GM12865 (cell line): Measurements from ENCODE around the gene SV2A.
A peak's percentile ranks its signal among the peaks of the same experiment; 100 is the strongest.

Source experiments
- DNase-seq: peaks from one replicate; pipeline ENCODE4 v3.0.0; 2010; ENCODE audit warnings: low read depth
- H3K4me3 ChIP-seq: 2 replicates; pipeline ENCODE4 v1.5.1; 2011; ENCODE audit warnings: mild to moderate bottlenecking, low read depth, low read length, control low read depth
- TF ChIP-seq, protein P1 (sequence below): IDR thresholded peaks from 2 replicates; pipeline ENCODE4 v1.5.1; 2011; ENCODE audit warnings: low read length, control low read depth, low read depth, inconsistent platforms; ENCODE audit not compliant: insufficient read depth; ENCODE audit errors: missing control alignments

The SV2A gene

DNA sequence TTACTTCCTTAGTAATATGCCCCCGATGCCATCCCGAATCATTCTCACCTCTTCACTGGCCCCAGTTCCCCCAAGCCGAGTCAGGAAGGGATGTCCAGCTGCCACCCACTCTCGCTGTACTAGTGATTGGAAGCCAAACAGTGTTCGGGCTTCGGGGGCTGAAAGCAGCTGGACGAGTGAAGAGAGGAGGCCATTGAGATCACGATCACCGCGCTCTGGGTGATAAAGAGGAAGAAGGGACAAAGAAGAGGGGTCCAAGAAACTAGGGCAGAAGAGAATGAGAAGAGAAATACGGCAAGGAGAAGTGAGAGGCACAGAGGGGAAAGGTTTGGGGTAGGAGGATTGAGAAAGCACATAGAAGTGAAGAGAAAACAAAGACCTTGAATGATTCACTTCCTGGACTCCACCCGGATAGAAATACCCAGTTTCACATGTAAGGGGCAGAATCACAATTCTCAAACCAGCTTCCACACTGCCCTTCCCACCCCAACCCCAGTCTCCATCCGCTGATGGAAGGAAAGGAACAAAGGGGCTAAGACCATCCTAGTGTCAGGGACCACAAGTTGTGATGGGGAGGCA lies 13.7 kb upstream of the SV2A start:
- TF ChIP-seq, protein P1, sequence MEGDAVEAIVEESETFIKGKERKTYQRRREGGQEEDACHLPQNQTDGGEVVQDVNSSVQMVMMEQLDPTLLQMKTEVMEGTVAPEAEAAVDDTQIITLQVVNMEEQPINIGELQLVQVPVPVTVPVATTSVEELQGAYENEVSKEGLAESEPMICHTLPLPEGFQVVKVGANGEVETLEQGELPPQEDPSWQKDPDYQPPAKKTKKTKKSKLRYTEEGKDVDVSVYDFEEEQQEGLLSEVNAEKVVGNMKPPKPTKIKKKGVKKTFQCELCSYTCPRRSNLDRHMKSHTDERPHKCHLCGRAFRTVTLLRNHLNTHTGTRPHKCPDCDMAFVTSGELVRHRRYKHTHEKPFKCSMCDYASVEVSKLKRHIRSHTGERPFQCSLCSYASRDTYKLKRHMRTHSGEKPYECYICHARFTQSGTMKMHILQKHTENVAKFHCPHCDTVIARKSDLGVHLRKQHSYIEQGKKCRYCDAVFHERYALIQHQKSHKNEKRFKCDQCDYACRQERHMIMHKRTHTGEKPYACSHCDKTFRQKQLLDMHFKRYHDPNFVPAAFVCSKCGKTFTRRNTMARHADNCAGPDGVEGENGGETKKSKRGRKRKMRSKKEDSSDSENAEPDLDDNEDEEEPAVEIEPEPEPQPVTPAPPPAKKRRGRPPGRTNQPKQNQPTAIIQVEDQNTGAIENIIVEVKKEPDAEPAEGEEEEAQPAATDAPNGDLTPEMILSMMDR, result no peak
- no peak for DNase-seq
- no peak overlapping the region for H3K4me3 ChIP-seq

DNA sequence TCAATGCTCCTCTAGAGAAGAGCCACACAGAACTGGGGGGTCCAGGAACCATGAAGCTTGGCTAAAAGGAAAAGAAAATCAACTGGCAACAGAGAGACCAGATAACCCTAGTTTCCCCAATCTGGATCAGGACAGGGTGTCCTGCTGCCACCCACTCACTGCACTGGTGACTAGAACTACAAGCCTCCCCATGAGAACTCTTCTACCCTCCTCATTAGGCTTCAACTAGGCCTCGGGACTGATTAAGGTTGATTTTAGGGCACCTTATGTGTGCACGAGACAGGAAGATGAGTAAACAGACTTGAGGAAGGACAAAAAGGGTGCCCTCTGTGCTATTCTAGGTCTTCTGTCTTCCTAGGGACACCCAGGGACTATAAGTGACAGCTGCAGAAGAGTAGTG lies 12.2 kb upstream of the SV2A start:
- no peak for DNase-seq
- TF ChIP-seq, protein P1, result no peak
- no peak overlapping the region for H3K4me3 ChIP-seq

DNA sequence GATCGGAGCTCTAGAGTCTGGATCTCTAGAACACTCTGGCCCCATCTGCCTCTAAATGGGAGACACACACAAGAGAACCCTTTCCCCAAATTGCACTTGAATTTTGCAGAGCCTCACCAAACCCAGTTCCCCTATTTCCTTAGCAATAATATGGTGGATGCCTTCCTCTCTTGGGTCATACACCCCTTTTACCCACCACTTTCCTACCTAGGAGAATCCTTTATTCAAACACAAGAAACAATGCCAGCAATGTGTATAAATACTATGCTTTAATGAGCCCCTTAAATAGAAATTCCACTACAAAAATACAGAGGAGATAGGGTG lies 10.7 kb upstream of the SV2A start:
- no peak for DNase-seq
- peak overlapping the region; percentile 98 for H3K4me3 ChIP-seq
- TF ChIP-seq, protein P1, result no peak

DNA sequence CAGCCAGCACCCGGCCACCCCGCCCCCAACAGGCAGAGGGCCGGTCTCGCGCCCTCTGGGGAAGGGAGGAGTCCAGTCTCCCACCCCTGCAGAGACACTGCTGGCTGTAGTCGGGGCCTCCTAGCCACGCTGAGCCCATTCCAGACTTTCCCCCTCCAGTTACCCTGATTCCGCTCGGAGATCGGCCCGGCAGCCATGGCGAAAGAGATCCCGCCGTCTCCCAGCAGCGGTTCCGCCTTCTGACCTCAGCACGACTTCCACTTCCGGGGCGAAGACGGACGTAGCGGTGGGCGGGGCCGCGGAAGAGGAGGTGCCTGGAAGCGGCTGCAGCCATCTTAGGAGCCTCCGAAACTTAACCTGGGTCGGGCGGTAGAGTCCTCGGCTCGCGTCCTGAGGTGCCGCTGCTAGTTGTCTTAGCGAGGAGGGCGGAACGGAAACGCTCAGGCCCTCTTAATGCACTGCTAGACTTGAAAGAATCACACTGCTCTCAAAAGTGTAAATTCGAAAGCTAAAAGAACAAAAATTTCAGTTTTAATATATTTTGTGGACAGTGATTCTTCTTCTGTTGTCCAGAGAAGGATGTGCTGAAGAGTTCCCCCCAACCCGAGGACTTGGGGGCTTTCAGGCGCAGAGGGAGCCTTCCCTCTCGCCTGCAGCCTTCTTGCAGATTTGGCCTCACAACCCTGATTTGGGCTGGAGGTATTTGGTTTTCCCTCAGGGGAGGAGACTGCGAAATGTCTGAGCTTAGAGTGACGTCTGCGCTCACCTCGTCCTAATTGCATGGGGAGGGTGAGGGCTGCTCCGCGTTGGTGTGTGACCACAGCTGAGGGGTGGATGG lies 10.1 kb upstream of the SV2A start, which contains the start of gene SF3B4:
Gene SF3B4, minus strand, starts transcription at position 241 of the 838 bp plus-strand sequence. Its CDS starts 44 bp downstream, at position 197.
- TF ChIP-seq, protein P1, result no peak
- H3K4me3 ChIP-seq, result peak within 1 kb of the TSS; percentile 98
- DNase-seq, result peak; percentile 97

DNA sequence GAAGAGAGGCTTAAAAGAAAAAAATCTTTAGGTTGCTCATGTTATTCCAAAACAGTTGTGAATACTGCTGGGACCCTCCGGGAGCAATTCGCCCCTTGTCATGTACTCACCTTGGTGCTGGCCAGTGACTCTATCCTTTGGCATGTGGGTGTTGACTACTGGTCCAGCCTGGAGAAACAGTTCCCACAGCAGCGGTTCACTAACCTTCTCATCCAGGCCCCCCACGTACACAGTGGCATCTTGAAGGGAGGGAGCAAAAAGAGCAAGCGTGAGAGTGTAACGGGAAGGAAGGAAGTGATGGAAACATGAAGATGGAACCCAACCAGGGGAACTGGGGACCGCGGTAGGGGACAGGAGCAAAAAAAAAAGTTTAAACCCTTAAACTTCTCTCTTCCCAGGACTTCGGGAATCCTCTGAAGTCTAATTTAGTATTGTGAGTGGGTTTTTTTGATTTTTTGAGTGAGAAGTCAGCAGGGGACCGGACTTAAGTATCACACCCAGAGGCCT lies 9.5 kb upstream of the SV2A start:
- TF ChIP-seq, protein P1, result no peak
- H3K4me3 ChIP-seq, result peak overlapping the region; percentile 98
- DNase-seq, result peak; percentile 8

DNA sequence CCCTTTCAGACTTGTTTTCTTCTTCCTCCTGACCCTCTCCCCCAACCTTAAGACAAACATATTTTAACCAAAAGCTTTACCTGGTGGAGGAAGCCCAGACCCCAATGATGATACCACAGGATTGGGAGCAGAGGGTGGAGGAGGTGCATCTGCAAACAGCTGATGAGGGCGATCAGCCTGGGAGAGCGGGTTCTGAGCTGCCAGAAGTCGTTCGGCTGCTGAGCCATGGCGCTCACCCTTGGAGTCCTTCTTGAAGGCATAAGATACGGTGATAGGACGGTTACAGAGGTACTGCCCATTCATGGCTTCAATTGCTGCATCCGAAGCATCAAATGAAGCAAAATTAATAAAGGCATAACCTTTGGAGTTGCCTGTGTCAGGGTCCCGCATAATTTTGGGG lies 8.7 kb upstream of the SV2A start:
- DNase-seq, result no peak
- H3K4me3 ChIP-seq, result no peak overlapping the region
- TF ChIP-seq, protein P1, result no peak
